ENCODE results near the gene XRN2.
A peak's percentile ranks its signal among the peaks of the same experiment; 100 is the strongest.

Gene XRN2

DNA sequence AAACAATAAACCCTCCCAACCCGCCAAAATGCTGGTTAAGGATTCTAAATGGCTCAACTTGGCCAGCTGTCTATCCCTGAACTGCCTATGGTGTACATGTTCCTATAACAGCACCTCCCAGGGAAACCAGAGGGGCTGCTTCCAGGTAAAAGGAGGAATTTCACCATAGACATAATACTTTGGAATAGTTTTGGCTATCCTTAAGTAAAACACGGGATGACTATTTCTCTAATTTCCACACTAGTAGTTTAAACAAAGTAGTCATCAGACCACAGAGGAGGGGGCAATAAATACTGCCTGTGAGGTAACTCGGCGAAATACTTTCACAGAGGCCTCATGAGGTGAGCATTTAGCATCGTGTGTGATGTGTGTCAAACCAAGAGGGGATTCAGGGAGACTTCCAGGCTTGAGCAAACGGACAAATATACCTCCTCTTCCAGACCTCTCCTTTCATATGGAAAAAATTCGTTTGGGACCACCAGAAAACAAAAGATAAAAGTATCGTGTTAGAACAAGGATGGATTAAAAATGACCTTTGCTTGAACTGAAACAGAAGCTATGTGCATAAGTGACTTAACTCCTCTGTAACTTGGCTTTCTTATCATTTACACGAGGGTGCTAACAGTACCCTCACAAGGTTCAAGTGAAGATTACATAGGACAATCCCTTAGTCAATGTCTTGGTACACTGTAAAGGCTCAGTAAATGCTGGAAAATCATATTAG is 1.0 kb upstream of the XRN2 start:
- no peak for DNase-seq

DNA sequence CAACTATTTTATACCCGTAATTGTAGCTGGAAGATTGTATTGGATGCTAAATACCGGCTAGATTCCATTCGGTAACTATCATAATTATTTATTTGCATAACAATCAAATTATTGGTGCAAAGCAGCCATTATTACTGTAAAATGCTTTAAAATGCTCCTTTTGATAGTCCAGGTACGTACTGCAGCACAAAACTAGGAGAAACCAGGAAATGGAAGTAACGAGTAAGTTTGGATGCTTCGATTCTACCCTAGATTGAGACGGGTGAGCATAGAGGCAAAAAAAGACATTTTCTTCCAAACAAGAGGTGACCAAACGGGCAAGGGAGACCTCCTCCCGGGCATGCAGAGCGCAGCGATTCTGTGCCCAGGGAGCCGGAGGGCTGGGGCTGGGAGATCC is 469 bp upstream of the XRN2 start:
- no peak for DNase-seq

DNA sequence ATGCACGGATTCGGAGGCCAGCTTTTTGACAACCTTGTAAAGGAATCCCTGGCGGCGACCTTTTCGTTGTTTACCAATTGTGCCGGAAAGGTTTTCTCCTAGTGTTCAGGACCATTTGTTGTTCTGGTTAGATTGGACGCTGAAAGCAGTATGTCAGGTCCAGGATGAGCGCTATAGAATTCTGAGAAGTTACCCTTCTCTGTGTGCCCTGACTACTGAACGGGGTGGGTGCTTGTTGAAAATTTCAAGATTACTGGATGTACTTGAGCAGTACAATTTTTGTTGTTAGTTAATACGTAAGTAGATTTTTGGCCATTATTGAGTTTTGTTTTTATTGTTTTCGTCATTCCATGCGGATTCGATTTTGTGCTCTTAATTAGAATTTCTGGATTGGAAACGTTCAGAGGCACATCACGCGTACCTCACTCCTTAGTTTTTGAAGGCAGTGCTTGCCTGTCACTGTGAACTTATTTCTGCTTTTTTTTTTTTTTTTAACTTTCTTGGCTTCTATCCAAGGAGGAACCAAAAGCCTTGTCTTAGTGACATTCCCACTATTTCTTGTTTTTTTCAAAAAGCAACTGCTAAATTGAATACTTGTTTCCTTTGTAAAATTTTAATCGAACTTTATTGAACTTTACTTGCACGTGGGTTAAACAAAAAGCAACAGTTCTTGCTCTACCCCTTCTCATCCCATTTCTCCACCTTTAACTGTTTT is 898 bp downstream of the XRN2 start:
- peak; percentile 16 for DNase-seq

DNA sequence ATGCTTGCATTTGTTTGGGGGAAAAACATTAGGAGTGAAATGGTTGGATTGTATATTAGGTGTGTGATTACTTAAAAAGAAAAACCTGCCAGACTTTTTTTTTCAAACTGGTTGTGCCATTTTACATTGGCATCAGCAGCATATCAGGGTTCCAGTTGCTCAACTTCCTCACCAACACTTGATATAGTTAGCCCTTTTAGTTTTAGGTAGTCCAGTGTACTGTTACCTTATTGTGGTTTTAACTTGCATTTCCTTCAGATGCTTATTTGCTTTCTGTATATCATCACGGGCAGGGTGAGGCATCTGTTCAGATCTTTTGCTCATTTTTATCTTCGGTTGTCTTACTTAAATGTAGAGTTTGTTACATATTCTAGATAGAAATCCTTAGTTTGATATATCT is 5.2 kb downstream of the XRN2 start:
- DNase-seq, result no peak

DNA sequence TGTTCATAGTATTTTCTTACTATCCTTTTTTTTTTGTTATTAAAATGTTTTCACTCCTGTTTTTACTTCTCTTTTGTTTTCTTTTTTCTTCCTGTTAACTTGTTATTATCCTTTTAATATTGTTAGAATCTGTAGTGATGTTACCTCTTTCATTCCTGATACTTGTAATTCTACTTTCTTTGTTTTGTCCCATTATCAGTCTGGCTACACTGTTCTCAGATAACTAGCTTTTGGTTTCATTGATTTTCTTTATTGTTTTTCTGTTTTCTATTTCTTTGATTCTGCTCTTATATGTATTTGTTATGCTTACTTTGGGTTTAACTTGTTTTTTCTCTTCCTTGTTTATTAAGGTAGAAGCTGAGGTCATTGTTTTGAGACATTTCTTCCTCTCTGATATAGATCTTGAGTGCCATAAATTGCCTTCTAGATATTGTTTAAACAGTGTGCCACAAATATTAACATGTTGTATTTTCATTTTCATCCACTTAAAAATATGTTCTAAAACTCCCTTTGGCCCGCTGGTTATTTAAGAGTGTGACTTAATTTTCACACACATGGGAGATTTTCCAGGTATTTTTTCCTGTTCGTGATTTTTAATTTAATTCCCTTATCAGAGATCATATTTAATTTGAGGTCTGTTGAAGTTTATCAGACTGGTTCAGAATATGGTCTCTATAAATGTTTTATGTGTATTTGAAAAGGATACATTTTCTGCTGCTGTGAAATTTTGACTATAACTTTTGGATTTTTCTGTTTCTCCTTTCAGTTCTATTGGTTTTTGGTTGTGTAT is 6.7 kb downstream of the XRN2 start:
- DNase-seq, result no peak

DNA sequence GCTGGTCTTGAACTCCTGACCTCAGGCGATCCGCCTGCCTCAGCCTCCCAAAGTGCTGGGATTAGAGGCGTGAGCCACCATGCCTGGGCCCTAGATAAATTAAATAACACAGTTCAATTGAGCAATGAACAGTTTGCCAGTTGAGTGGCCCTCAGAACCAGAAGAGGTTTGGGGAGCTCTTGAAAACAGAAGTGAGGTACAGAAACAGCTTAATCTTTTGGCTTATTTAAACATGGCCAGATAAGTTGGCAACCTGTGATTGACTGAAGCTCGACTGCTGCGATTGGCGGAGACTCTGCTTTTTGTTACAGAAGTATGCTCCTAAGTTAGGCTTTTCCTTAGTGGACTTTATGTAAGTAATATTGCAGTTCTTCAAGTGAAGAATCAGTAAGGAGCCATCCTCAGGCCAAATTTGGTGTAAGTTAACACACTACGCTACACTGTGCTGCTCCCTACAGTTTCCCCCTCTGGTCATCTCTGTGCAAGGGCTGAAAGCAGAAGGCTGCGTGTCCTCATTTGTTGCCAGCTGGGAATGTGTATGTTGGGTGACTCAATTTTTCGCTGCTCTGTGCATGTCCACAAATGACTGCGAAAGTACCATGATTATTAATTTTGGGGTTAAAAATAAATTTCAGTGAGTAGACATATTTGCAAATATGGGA is 9.8 kb downstream of the XRN2 start:
- no peak for DNase-seq

DNA sequence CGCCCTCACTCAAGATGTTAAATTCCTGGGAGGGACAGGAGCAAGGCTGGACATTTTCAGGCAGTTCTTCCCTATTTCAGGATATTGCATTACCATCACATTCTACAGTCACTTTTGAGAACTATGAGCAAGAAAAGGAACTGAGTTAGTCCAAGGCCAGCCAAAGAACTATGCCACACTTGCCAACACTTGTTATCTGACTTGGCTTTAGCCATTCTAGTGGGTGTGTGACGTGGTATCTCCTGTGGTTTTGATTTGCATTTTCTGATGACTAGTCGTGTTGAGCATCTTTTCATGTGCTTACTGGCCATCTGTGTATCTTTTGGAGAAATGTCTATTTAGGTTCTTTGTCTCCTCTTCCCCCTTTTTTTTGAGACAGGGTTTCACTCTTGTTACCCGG is 12.0 kb downstream of the XRN2 start:
- DNase-seq, result no peak

DNA sequence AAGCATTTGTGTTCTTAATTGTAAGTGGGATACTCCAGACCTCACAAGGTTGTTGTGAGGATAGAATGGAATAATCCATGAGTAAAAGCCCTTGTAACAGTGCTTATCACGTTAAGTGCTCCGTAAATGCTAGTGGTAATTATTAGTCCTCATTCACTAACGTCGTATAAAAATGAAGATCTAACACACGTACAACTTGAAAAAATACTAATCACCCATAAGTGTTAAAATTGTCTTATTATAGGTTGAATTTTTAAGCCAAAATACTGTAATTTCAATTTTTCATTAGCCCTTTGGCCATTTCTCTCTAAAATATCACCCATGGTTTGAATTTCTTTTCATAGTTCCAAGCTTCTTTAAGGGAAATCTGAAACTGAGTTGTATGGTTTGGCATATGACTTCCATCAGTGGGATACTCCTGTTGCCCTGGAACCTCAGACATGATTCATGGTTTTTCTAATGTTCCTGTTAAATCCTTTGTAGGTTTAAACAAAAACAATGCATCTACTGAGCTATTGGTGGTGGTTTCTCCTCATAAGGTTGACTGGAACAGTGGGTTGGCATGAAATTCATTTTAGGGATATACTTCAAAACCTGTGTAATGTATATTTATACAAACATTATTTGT is 19.1 kb downstream of the XRN2 start:
- no peak for DNase-seq

DNA sequence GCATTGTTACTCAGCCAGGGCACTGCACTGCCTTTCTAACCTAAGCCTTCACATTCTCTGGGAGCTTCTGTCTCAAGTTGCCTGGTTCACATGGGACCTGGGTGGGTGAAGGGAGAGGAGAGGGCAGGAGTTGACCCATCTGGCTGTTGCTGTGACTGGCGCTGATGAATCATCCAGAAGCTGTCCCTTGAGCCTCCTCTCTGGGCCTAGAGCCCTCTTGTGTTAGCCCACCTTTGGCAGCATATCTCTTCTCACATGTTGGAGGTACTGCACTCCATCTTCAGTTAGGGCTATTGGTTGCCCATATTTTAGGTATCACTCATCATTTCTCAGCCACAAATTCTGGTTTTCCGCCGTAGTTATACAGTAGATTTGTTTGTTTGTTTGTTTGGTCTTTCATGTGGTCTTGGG is 19.8 kb downstream of the XRN2 start:
- DNase-seq, result no peak

DNA sequence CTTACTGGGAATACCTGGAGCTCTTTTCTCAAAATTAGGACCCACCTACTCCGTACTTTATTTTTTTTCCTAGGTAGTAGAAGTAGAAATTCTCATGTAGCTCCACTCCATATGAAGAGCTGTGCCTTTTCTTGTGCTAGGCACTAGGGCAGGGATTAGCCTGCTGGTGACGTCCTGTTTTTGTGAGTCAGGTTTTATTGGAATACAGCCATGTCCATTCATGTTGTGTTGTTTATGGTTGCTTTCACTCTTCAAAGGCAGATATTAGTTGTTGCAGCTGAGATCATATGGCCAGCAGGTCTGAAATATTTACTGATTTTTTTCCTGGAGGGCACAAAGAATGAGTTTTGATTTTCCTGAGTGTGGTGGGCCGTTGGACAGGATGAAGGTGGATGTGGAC is 20.5 kb downstream of the XRN2 start:
- DNase-seq, result no peak

DNA sequence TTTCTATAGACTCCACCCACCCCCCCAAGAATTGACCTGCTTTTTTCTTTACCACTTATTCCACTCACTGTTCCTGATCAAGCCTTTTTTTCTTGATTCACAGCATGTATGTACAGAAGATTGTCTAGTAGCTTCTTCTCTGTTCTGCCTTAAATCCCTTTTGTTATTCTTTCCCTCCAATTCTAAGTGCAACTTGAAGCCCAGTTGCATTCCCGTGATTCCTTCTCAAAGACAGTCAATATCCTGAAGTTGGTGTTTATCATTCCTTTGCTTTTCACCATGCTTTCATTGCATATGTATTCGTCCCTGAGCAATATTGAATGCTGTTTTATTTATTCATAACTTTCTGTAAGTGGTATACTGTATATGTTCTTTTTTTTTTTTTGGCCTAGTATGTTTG is 21.0 kb downstream of the XRN2 start:
- no peak for DNase-seq

DNA sequence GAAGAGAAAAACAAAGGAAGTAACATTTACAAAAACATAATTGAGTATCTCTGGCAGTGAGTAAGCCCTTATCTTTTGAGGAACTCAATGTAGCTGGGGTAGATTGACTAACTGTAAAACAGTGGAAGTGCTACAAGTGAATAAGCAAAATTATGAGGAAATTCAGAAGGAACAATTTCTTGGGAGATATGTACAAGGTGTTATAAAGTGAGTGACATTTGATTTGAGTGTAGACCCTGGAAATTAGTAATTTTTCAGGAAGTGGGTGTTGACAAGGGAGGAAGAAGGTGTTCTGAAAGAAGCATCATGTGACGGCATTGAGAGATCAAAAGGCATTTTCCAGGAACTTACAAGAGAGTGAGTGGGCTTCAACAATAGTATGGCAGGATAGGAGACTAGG is 22.2 kb downstream of the XRN2 start:
- DNase-seq, result peak; percentile 76

DNA sequence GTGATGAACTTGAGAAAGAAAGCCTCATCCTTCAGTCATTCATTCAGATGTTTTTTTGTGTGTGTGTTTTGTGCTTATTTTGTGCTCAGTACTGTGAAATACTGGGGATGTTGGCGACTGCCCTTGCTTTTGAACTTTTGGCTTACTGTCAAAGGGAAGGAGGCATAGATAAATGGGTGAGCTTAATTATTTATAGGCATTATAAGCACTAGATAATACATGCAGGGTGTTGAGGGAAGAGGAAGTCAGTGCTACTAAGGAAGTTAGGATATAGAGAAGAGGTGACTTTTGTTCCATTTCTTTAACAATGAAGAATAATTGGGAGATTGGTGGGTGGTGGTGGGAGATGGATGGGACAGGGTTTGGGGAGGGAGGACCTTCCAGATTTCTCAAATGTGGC is 23.6 kb downstream of the XRN2 start:
- no peak for DNase-seq

DNA sequence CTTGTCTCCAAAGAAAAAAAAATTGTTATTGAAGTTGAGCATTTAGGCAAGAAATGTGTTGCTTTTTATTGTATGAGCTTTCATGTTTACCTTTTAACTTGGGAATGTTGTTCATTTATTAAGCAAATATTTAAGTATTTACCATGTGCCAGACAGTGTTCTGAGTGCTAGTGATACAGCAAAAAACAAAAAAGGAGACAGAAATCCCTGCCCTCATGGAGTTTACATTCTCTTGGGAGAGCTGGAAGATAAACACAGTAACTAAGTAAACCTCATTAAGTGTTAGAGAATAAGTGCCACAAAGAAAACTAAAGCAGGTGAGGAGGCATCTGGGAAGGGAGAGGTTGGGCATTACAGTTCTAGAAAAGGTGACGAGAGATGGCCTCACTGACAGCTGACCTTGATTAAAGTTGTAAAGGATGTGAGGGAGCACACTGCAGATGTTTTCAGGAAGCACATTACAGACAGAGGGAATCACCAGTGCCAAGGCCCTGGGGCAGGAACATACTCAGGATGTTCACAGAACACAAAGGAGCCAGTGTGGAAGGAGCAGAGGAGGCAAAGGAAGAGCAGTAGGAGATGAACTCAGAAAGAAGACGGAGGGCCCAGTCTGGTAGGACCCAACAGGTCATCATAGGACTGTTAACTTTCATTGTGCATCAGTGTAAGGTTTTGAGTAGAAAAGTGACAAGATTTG is 33.5 kb downstream of the XRN2 start:
- DNase-seq, result no peak

DNA sequence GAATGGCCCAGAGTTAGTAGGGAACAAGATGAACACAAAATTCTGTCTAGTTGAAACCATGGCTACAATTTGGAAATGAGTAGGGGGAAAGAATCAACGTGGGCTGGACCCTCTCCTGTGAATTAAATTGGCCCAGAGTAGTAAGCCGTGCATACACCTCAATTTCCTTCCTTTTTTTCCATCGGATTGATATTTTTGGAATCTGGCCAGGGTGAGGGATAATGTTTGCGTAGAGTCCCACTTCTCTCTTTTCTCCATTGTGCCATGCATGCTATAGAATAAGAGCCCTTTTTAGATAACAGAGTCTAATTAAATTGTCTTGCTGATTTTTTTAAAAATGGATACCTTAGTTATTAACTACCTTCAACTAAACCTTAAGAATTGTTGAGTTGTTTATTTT is 35.2 kb downstream of the XRN2 start:
- DNase-seq, result no peak

DNA sequence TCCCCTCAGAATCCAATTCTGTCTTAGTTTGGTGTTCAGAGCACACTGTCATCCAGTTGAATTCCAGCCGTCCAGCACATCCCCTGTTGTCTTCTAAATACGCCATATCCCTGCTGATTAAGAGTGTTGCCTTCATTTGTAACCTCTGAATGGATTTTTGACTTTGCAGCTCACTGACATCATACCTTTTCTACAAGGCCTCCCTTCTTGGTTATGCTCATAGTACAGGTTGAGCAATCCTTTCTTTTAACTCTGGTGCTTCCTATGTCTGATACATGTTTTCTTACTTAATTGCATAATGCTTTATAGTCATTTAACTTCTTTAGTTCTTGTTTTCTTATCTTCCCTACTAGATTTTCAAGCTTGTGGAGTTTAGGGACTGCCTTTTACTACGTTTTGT is 36.4 kb downstream of the XRN2 start:
- DNase-seq, result no peak

DNA sequence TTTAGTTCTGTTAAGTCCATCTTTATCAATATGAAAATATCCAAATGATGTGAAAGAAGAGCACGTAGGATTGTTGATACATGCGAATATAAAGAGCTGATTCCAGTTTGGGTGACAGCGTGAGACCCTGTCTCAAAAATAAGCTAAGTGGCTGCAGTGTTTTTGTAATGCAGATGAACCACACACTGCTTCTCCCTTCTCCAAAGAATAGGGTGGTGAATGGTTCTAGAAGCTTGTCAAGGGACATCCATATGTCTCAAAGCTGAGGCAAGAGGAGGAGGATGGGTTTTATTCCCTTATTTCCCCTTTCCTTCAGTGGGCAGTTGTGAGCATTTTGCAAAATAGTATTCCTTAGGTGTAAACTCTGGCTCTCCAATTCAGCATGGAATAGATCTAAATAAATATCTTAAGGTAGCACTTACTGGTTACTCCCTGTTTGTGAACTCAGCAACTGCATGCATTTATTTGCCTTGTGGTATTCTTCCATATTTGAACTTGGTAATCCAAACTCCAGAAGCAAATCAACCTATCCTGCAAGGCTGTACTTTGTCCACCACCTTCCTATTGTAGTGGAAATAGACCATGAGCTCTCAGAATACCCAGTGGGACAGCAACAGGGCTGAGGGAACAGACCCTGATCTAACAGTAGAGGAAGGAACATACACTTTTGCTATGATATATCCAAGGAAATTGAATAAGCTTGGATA is 38.0 kb downstream of the XRN2 start:
- no peak for DNase-seq

DNA sequence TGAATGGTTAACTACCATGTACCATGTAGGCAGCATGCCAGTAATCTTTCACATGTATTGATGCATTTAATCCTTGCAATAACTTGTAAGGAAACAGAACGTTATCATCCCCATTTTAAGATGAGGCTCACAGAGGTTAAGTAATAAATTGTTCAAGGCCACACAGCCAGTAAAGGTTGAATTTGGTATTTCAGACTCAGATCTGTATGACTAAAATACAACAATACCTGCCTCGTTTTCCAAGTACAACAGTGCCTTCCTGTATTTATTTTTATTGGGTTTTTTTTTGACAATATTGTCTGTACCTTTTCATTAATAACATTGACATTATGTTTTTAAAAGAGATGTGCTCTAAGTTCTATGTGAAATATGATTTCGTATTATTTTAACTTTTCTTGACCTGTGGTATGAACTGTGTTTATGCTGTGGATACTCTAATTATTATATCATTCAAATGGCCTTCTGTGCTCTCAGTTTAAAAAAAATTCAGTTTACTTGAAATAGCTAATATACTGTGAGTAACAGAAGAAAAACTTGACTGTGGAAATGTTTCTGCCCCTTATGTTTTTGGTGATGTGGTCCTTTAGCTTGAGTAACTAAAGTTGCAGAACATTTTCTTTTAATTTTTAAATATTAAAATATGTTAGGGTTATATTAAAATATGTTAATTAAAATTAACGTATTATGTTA is 39.7 kb downstream of the XRN2 start:
- DNase-seq, result no peak

DNA sequence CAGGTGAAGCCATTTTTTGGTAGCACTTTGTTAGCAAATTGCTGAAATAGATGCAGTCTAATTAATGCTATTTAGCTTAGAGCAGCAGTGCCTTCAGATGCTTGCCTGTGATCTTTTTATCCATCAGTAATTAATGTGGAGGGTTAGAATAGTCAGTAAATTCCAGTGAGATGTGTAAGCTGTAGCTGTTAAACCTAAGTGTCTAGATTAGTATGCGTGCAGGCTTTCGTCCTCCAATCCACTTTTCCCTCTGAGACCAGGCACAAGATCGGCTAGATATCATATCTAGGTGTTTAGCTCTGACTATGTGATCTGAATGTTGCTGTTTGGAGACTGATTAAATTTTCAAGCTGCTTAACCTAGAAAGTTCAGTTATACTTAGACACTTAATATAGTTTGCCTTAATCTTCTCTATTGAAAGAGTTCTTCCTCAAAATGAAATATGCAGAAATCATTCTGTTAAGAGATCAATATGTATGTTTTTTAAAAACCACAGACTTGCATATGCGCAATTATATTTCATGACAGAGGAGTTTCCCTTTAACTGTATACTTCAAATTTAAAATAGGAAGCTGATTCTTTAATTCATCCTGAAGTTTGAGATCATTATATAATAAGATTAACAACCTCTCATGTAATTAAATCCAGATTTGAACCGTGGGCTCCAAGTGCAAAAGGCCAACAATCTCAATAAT is 41.2 kb downstream of the XRN2 start:
- DNase-seq, result no peak

DNA sequence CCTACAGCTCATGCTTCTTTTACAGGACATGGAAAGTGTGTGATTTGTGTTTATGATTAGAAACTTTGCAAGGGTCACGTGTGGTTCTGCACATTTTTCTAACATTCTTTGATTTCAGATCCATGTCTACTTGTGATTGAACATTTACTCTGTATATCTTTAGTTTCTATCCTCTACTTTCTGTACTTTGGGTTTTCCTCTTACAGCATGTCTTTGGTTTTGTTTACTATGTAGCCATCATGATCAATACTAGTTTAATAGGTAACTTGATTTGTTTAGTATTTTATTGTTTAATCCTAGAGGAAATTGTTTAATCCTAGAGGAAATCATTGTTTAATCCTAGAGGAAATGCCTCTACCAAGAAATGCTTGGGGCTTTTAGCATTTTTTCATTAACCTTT is 41.8 kb downstream of the XRN2 start:
- no peak for DNase-seq

Data from GF-D8 (cell line).